Osteoblast (primary cell): ENCODE measurements around the gene SLC6A9. TPM values are rescaled to one million over a fixed set of nuclear protein-coding genes. Genes with fewer than 3 reads are reported as not detected.

Source experiments
- DNase-seq: peaks from one replicate; pipeline ENCODE4 v3.0.0; 2011; ENCODE audit warnings: low spot score, mixed read lengths; ENCODE audit not compliant: insufficient read length; ENCODE audit errors: missing footprints
- H2AFZ ChIP-seq: 2 replicates; pipeline ENCODE4 v1.6.0; 2011; ENCODE audit warnings: mild to moderate bottlenecking, low read length
- H3K27ac ChIP-seq: 2 replicates; pipeline ENCODE4 v1.5.1; 2011; ENCODE audit warnings: mild to moderate bottlenecking, low read depth, low read length, moderate library complexity
- H3K27me3 ChIP-seq: 2 replicates; pipeline ENCODE4 v1.6.0; 2012; ENCODE audit warnings: mild to moderate bottlenecking, control low read depth, inconsistent platforms, low read length, moderate library complexity; ENCODE audit not compliant: insufficient read depth
- H3K36me3 ChIP-seq: 2 replicates; pipeline ENCODE4 v1.5.1; 2011; ENCODE audit warnings: mild to moderate bottlenecking, low read length, control low read depth, moderate library complexity; ENCODE audit not compliant: insufficient read depth
- H3K4me1 ChIP-seq: 2 replicates; pipeline ENCODE4 v1.5.1; 2011; ENCODE audit warnings: mild to moderate bottlenecking, low read length, control low read depth, moderate library complexity; ENCODE audit not compliant: insufficient read depth
- H3K4me2 ChIP-seq: 2 replicates; pipeline ENCODE4 v1.6.0; 2011; ENCODE audit warnings: mild to moderate bottlenecking, low read length; ENCODE audit not compliant: insufficient read depth
- H3K4me3 ChIP-seq: fragments of 200-600 bp; sonication (generic); 3 replicates; pipeline ENCODE4 v1.5.1; 2012; ENCODE audit warnings: mild to moderate bottlenecking, low read length, inconsistent platforms; ENCODE audit not compliant: insufficient read depth
- H3K79me2 ChIP-seq: 2 replicates; pipeline ENCODE4 v1.6.0; 2012; ENCODE audit warnings: mild to moderate bottlenecking, low read length, control low read depth, inconsistent platforms; ENCODE audit not compliant: insufficient read depth
- H3K9me3 ChIP-seq: 2 replicates; pipeline ENCODE4 v1.5.1; 2011; ENCODE audit warnings: low read depth, low read length, control low read depth
- H4K20me1 ChIP-seq: 2 replicates; pipeline ENCODE4 v1.6.0; 2012; ENCODE audit warnings: mild to moderate bottlenecking, low read length, control low read depth; ENCODE audit not compliant: insufficient read depth
- total RNA-seq: library from RNA; depleted of rRNA; stranded (reverse); fragments of >200 nt; gene quantifications from 2 replicates; pipeline ENCODE4 v1.2.3, GENCODE V29; 2012
- TF ChIP-seq, protein P1 (sequence below): IDR thresholded peaks from 2 replicates; pipeline ENCODE4 v1.5.1; 2011; ENCODE audit warnings: mild to moderate bottlenecking, low read depth, low read length, moderate library complexity; ENCODE audit errors: extremely low read depth

SLC6A9 gene
- total RNA-seq, 1 donor = 18.5 TPM

DNA sequence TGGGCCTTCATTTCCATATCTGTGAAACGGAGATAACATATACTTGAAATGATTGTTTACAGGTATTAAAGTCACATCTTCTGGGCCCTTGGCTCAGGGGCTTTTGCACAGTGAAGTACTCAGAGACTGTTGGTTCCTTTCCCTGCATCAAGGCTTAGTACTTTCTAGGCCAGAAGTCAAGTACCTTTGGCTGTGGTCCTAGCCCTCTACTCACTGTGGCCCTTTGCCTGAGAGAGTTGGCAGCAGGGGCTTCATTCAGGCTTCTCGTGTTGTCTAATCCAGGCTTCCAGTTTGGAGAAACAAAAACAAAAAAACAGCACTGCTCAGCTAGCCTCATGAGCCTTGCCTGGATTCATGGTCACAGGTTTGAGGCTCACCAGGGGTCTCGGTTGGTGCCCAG lies 69.6 kb downstream of the SLC6A9 start:
- no peak overlapping the region for H3K27ac ChIP-seq
- H3K4me3 ChIP-seq = no peak overlapping the region
- DNase-seq = no peak
- H2AFZ ChIP-seq = no peak overlapping the region
- no peaks in the 10 kb centered on the region for H3K27me3 ChIP-seq
- H3K4me2 ChIP-seq = no peak overlapping the region
- no peaks in the 10 kb centered on the region for H3K4me1 ChIP-seq
- H3K79me2 ChIP-seq = no peaks in the 10 kb centered on the region
- no peaks in the 10 kb centered on the region for H3K9me3 ChIP-seq
- peaks cover 58% of the 10 kb centered on the region for H3K36me3 ChIP-seq
- TF ChIP-seq, protein P1, sequence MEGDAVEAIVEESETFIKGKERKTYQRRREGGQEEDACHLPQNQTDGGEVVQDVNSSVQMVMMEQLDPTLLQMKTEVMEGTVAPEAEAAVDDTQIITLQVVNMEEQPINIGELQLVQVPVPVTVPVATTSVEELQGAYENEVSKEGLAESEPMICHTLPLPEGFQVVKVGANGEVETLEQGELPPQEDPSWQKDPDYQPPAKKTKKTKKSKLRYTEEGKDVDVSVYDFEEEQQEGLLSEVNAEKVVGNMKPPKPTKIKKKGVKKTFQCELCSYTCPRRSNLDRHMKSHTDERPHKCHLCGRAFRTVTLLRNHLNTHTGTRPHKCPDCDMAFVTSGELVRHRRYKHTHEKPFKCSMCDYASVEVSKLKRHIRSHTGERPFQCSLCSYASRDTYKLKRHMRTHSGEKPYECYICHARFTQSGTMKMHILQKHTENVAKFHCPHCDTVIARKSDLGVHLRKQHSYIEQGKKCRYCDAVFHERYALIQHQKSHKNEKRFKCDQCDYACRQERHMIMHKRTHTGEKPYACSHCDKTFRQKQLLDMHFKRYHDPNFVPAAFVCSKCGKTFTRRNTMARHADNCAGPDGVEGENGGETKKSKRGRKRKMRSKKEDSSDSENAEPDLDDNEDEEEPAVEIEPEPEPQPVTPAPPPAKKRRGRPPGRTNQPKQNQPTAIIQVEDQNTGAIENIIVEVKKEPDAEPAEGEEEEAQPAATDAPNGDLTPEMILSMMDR = no peak
- peaks cover 11% of the 10 kb centered on the region for H4K20me1 ChIP-seq

DNA sequence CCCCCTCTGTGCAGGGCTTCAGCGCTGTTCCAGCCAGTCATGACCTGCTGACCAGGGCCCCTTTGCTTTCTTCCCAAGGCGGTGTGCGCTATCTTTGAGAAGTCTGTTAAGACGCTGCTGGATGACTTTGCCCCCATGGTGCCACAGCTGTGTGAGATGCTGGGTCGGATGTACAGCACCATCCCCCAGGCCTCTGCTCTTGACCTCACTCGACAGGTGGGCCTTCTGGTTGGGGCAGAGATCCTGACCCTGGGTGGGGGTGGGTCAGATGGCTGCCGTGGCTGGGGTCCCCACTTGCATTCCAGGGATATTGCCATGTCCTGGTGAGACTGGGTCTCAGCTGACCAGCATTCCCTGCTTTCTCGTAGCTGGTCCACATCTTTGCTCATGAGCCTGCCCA lies 70.5 kb downstream of the SLC6A9 start:
- TF ChIP-seq, protein P1 = no peak
- no peak overlapping the region for H3K27ac ChIP-seq

DNA sequence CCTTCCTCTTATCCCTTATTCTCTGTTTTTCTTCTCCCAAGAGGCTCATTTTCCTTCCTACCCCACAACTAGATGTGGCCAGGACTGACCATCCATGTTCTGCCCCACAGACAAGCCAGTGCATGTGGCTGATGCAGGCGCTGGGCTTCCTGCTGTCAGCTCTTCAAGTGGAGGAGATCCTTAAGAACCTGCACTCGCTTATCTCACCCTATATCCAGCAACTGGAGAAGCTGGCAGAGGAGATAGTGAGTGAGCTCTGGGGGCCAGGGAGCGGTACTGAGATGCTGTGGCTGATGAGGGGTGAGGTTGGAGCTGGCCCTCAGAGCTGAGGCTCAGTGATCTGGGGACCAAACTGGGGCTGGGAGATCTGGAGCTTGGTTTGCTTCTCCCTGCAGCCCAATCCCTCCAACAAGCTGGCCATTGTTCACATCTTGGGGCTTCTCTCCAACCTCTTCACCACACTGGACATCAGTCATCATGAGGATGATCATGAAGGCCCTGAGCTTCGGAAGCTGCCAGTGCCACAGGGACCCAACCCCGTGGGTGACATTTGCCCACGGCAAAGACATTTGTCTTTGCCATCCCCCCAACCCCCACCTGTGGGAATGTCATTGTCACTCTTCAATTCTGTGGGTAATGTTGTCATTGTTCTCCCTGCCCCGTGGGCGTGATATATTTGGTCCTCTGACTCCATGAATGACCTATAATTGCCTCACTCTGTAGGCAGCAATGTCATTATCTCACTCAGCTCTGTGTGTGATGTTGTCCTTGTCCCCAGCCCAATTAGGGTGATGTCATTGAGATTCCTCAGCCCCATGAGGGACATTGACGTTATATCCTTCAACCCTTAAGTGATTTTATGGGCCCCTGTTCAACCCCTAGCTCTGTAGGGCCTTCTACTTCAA lies 72.7 kb downstream of the SLC6A9 start:
- Histone ChIP-seq H3K36me3 (peaks cover 63% of the 10 kb centered on the region), H3K79me2 (peaks cover 17% of the 10 kb centered on the region), H2AFZ (no peak overlapping the region), H3K9me3 (no peaks in the 10 kb centered on the region), H3K27me3 (no peaks in the 10 kb centered on the region), H3K27ac (no peak overlapping the region), H4K20me1 (peaks cover 29% of the 10 kb centered on the region), H3K4me3 (no peak overlapping the region), H3K4me1 (no peaks in the 10 kb centered on the region), H3K4me2 (no peak overlapping the region)
- no peak for DNase-seq
- TF ChIP-seq, protein P1 = no peak

More for the DNA sequence above, 70.5 kb downstream of the SLC6A9 start:
- no peaks in the 10 kb centered on the region for H3K4me1 ChIP-seq
- H3K79me2 ChIP-seq = no peaks in the 10 kb centered on the region
- DNase-seq = no peak
- no peak overlapping the region for H2AFZ ChIP-seq
- no peak overlapping the region for H3K4me2 ChIP-seq
- peaks cover 11% of the 10 kb centered on the region for H4K20me1 ChIP-seq
- no peak overlapping the region for H3K4me3 ChIP-seq
- H3K9me3 ChIP-seq = no peaks in the 10 kb centered on the region
- no peaks in the 10 kb centered on the region for H3K27me3 ChIP-seq
- H3K36me3 ChIP-seq = peaks cover 63% of the 10 kb centered on the region

DNA sequence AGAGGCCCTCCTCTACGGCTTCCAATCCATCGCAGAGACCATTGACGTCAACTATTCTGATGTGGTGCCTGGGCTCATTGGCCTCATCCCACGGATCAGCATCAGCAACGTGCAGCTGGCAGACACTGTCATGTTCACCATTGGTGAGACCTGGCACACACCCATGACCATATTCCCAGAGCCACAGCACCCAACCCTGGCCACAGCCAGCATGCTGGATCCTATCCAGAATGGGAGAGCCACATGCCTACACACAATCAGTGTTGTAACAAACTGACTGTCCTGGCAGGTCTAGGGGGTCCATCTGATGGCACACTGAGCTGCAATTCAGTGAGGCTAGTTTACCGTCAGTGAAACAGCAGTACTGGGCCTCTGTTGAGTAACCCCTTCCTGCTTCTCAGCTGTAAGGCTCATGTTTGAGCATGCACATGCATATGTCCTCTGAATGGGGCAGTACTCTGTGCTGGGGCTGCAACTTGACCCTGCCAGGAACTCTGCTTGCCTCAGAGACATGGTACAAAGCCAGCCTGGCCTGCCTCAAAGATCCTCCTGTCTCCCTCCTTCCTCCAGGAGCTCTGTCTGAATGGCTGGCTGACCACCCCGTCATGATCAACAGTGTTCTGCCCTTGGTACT lies 73.7 kb downstream of the SLC6A9 start:
- H3K4me2 ChIP-seq = no peak overlapping the region
- H3K4me3 ChIP-seq = no peak overlapping the region
- no peaks in the 10 kb centered on the region for H3K9me3 ChIP-seq
- H3K36me3 ChIP-seq = peaks cover 55% of the 10 kb centered on the region
- no peaks in the 10 kb centered on the region for H3K4me1 ChIP-seq
- peaks cover 26% of the 10 kb centered on the region for H3K79me2 ChIP-seq
- peaks cover 37% of the 10 kb centered on the region for H4K20me1 ChIP-seq
- H2AFZ ChIP-seq = no peak overlapping the region
- no peaks in the 10 kb centered on the region for H3K27me3 ChIP-seq
- TF ChIP-seq, protein P1 = no peak
- no peak for DNase-seq
- H3K27ac ChIP-seq = no peak overlapping the region
